AG20443 (cell line): ENCODE measurements around the gene OSBPL3.

ENCODE experiments used
- DNase-seq: peaks from one replicate; pipeline ENCODE4 v3.0.0; 2012; ENCODE audit warnings: low spot score, mixed read lengths

OSBPL3 gene

GRCh38 chr7:24894429-24895221, 85.4 kb downstream of the OSBPL3 start:
- no peak for DNase-seq

GRCh38 chr7:24891311-24891735, 88.7 kb downstream of the OSBPL3 start:
- DNase-seq: no peak

DNA sequence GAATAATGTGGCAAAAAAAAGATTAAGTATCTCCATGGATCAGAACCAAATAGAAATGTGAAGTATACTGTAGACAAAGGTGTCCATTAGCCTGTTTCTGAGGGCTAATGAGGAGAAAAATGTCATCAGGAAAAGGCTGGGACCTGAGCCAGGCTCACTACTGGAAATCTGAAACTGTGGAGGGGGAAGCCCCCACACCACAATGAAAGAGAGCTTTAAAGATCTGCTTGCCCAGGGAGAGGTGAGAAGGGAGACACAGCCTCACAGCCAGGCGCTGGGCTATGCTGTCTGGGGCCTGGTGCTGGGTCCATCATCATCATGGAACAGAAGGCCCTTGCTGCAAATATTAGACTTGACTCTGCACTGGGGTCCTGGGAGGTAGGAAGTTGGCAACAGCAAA, 90.4 kb downstream of the OSBPL3 start:
- DNase-seq: no peak

GRCh38 chr7:24888653-24889052, 91.3 kb downstream of the OSBPL3 start:
- DNase-seq: no peak

- no peak for DNase-seq
These were observed 94.3 kb downstream of the OSBPL3 start for GRCh38 chr7:24885716-24886115.

- no peak for DNase-seq
These were observed 94.7 kb downstream of the OSBPL3 start for GRCh38 chr7:24885305-24885704.

GRCh38 chr7:24884401-24884800, 95.6 kb downstream of the OSBPL3 start:
- DNase-seq: no peak

- no peak for DNase-seq
These were observed 96.4 kb downstream of the OSBPL3 start for GRCh38 chr7:24883622-24884013.

- DNase-seq: peak; percentile 77
These were observed 96.9 kb downstream of the OSBPL3 start for GRCh38 chr7:24882989-24883621.

DNA sequence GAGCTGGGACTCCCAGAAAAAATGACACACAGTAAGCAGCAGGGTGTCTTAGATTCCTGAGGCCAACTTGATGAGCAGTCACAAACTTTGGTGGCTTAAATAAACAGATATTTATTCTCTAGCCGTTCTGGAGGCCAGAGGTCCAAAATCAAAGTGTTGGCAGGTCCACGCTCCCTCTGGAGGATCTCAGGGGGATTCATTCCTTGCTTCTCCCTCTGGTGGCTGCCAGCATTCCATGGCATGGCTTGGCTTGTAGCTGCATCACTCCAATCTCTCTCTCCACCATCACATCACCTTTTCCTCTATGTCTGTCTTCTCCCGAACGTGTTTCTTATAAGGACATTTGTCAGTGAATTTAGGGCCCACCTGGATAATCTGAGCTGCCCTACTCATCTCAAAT, 98.4 kb downstream of the OSBPL3 start:
- DNase-seq: no peak

- DNase-seq: no peak
These were observed 99.1 kb downstream of the OSBPL3 start for GRCh38 chr7:24880886-24881285.

DNA sequence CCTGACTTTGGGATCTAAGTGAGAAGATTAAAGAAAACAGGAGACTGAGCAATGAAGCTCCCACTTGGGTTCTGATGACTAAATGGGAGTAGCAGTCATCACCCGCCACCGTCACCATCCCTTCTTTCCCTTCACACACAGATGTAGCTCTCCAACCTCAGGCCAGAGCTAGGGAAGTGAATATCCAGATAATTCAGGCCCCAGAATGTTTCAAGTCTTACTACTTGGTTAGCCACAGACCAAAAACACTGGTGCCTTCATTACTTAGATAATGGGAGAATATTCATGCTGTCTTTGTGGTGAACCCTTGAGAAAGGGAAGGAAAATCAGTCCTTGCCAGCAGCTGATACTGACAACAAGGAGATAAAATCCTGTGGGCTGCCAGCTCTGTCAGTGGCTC, 100.7 kb downstream of the OSBPL3 start:
- no peak for DNase-seq

GRCh38 chr7:24877790-24878311, 102.1 kb downstream of the OSBPL3 start:
- DNase-seq: peak; percentile 25

DNA sequence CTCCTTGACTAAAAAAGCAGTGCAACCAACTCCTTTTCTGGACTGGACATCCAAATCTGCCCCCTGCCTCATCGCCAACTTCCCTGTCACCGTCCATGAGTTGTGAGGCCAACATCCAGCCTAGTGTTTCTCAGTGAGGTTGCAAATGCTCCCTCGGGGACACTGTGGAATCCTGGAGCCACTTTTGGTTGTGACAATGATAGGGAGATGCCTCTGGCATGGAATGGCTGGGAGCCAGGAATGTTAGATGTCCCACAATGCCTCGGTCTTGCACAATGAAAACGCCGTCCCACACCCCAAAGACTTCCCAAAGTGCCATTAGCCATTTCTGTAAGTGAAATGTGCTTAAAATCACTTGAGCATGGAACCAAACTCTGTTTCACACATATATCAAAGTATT, 105.2 kb downstream of the OSBPL3 start:
- no peak for DNase-seq

GRCh38 chr7:24873944-24874343, 106.0 kb downstream of the OSBPL3 start:
- DNase-seq: no peak

DNA sequence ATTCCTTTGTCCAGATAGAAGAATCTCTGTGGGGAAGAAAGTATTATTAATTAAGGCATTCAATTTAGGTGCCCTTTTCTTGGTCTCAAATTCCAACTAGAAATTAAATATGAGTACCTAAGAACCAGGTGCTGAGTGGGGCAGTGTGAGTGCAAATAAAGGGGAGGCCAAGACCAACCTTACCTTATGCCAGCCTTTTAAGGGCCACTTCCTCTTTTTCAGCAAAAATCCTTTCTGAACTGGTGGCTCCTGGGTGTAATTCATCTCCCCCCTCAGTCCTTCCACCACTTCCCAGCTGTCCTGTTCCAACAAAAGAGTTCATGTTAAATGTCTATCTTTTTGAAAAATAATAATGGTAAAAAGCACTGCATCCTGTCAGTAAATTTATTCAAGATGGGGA, 108.2 kb downstream of the OSBPL3 start:
- DNase-seq: no peak

GRCh38 chr7:24870766-24871165, 109.2 kb downstream of the OSBPL3 start:
- no peak for DNase-seq

- DNase-seq: peak; percentile 68
These were observed 110.4 kb downstream of the OSBPL3 start for GRCh38 chr7:24869572-24869971.

DNA sequence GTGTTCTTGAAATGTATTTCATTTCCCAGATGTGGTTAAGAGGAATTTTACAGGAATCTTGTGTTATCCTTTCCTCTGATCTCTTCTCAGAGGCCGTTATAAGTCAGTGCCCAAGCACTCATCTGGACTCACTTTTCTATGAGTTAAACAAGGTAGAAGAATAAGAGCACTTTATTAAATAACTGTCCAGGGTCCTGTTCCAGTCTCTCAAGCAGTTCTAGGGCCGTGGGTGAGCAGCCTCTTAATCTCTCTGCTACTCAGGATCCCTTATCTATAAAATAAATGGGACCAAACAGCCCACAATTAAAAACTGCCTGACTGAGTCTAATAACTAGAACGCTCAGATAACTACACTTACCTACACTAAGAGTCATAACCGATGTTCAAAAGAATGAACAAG, 111.2 kb downstream of the OSBPL3 start:
- no peak for DNase-seq

- DNase-seq: no peak
These were observed 113.9 kb downstream of the OSBPL3 start for GRCh38 chr7:24866004-24866615.

- no peak for DNase-seq
These were observed 115.7 kb downstream of the OSBPL3 start for GRCh38 chr7:24864214-24864817.

DNA sequence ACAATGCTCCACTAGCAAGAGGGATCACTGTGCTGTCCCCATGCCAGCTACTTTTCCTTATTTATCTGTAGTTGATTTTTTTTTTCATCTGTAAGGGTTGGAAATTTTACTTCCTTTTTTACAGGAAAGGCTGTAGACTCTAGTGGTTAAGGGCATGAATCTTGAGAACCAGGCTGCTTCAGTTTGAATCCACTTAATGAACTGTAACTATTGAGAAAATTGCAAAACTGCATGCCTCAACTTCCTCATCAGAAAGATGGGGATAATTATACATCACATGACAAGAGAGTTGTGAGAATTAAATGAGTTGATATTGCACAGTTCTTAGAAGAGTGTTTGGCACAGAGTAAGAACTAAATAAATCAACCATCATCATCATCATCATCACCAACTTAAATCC, 116.4 kb downstream of the OSBPL3 start:
- DNase-seq: no peak

DNA sequence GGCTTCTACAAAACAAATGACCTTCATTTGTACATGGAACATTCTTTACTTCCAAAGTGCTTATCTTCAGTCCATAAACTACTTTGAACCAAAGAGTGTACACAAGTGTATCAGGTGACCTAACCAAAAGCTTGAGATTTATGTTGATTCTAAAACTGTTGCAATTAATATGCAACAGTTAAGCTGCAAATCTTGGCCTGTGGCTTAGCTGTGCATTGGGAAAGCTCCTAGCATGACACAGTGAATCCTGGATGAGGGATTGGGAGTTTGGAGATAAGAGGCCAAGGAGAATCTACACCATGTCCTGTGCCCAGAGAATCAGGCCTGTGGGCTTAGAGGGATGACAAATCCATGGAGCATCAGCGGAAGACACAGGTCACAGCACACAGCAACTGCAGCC, 117.5 kb downstream of the OSBPL3 start:
- no peak for DNase-seq
